Adrenal gland (tissue), 5 donors: ENCODE data around the gene CD93.

ENCODE experiments used
- POLR2A ChIP-seq, 2 donors: fragments of 450-650 bp; IDR thresholded peaks; one replicate each; pipeline ENCODE4 v1.6.1; 2017; ENCODE audit warnings: antibody characterized with exemption in 2 of 2, mild to moderate bottlenecking in 2 of 2, moderate library complexity in 1 of 2
- TF ChIP-seq, protein P1 (sequence below), 6 experiments: fragments of 450-650 bp in 4 of 6; fragments of 200-600 bp in 2 of 6; sonication (generic) in 1 of 6; IDR thresholded peaks; 1 replicate in 5 of 6; 2 replicates in 1 of 6; pipeline versions ENCODE4 v1.5.1 to v1.8.0; 2016 to 2021; ENCODE audit warnings: antibody characterized with exemption in 6 of 6, mild to moderate bottlenecking in 2 of 6, moderate library complexity in 1 of 6
- donor health status: DM: no; HTN: no; CAD: no.

GRCh38 chr20:23039136-23039875 lies 46.8 kb downstream of the CD93 start:
- TF ChIP-seq, protein P1, sequence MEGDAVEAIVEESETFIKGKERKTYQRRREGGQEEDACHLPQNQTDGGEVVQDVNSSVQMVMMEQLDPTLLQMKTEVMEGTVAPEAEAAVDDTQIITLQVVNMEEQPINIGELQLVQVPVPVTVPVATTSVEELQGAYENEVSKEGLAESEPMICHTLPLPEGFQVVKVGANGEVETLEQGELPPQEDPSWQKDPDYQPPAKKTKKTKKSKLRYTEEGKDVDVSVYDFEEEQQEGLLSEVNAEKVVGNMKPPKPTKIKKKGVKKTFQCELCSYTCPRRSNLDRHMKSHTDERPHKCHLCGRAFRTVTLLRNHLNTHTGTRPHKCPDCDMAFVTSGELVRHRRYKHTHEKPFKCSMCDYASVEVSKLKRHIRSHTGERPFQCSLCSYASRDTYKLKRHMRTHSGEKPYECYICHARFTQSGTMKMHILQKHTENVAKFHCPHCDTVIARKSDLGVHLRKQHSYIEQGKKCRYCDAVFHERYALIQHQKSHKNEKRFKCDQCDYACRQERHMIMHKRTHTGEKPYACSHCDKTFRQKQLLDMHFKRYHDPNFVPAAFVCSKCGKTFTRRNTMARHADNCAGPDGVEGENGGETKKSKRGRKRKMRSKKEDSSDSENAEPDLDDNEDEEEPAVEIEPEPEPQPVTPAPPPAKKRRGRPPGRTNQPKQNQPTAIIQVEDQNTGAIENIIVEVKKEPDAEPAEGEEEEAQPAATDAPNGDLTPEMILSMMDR (IDR thresholded peaks at IDR 0.05) = no peak
- TF ChIP-seq POLR2A (IDR thresholded peaks at IDR 0.05) = no peak
